Gastroesophageal sphincter (tissue), 3 donors: ENCODE measurements around the gene HIGD2A.

Source experiments
- CTCF ChIP-seq, 4 experiments: fragments of 200-600 bp in 2 of 4; fragments of 450-650 bp in 2 of 4; sonication (generic) in 1 of 4; IDR thresholded peaks; one replicate each; pipeline ENCODE4 v1.5.1; 2017 to 2019; ENCODE audit warnings: antibody characterized with exemption in 4 of 4, mild to moderate bottlenecking in 2 of 4, moderate library complexity in 2 of 4
- EP300 ChIP-seq: sonication (generic); formaldehyde crosslinking; IDR thresholded peaks from one replicate; pipeline ENCODE4 v1.6.1; 2017; ENCODE audit warnings: antibody characterized with exemption, mild to moderate bottlenecking
- POLR2AphosphoS5 ChIP-seq: sonication (generic); formaldehyde crosslinking; IDR thresholded peaks from one replicate; pipeline ENCODE4 v1.6.1; 2017; ENCODE audit warnings: antibody characterized with exemption

- TF ChIP-seq CTCF (IDR thresholded peaks at IDR 0.05) (no peak), EP300 (no peak), POLR2AphosphoS5 (no peak)
These were observed 4.1 kb upstream of the HIGD2A start for GRCh38 chr5:176384366-176384930.
